HG03039 (cell line): ENCODE results near the gene TPSD1.
"Not testable (repeated sequence)": the region's sequence is repeated elsewhere in the genome, so short reads cannot be mapped to it uniquely, and the experiment has no call there.

ENCODE experiments used
- ATAC-seq: cut with Tn5 transposase; IDR thresholded peaks from one replicate; pipeline ENCODE4 v1.9.1; 2021; ENCODE audit warnings: mild to moderate bottlenecking, moderate library complexity; ENCODE audit not compliant: unreplicated experiment

Gene TPSD1

DNA sequence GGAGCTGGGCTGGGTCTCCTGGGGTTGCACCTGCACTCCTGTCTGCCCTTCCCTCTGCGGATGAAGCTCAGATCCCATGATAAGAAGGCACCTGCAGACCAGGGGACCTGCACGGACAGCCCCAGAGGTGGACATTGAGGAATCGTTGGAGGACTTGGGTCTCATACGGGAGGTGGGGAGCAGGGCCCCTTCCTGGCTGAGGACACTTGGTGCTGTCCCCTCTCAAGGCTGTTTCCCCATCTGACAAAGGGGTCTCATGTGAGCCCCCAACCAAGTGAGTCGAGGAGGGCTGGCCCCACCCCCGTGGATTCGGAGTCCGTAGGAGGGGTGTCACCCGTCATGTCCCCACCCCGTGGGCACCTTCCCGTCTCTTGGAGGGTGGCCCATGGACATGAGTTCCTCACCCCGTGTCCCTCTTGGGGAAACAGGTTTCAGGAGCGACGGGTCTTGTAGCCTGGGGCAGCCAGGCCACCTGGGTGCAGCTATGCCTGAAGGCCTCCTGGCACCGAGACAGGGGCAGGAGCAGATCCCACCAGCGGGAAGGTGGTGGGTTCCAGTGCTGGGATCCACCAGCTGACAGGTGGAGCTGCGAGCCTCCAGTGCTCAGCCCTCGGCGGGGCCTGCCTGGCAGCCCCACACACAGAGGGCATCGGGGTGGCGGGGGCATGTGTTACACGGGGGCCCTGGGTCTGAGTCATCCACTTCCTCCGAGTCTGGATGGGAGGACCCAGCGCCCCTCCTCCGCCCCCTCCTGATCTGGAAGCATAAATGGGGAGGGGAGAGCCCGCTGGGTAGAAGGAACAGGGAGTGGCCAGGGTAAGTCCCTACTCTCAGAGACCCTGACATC, at the start of gene TPSD1:
TPSD1 (plus strand) TSS at position 794 of the 847 bp plus-strand sequence. CDS start 212 bp downstream, outside the sequence.
- not testable (repeated sequence) for ATAC-seq

DNA sequence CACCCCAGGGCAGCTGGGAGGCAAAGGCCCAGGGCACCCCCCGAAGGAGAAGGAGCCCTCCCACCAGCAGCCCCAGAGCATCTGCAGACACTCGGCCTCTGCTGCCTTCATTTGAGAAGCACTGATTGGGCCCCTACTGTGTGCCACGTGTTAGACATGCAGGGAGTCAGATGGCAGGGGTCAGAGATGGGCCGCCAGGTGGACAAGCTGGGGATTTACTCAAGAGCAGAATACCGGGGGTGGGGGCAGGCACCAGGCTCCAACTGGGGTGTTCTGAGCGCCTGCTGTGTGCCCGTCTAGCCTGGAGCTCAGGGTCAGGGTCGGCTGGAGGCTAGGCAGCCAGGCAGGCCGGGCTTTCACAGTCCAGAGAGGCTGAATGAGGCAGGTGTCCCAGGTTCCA, 49.5 kb upstream of the TPSD1 start:
- ATAC-seq: no peak

DNA sequence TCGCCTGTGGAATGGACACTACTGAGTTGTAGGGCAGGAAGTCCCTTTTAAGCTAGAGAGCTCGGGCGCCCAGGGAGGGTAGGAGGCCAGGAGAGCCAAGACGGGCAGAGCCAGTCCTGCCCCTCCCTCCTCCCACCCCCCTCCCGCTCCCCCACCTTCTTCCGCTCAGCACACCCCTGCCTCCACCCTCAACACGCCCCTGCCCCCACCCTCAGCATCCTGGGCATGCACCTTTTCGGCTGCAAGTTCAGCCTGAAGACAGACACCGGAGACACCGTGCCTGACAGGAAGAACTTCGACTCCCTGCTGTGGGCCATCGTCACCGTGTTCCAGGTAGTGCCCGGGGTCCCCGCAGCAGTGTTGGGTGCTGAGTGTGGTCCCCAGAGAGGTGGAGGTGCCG, 49.1 kb upstream of the TPSD1 start:
- no peak for ATAC-seq

- no peak for ATAC-seq
Measured at GRCh38 chr16:1208239-1208830, 47.5 kb upstream of the TPSD1 start.

GRCh38 chr16:1209081-1209480, 46.8 kb upstream of the TPSD1 start:
- ATAC-seq: no peak

DNA sequence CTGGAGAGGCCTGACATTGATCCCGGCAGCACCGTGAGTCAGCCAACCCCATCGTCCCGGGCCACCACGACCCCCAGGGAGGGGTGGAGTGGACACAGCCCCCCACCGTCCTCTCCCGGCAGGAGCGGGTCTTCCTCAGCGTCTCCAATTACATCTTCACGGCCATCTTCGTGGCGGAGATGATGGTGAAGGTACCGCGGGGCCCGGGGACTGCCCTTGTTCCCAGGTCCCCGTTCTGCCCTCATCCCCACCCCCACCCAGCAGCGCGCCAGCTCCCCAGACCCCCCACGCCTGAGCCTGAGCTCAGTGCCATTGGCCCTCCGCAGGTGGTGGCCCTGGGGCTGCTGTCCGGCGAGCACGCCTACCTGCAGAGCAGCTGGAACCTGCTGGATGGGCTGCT, 45.4 kb upstream of the TPSD1 start:
- no peak for ATAC-seq

DNA sequence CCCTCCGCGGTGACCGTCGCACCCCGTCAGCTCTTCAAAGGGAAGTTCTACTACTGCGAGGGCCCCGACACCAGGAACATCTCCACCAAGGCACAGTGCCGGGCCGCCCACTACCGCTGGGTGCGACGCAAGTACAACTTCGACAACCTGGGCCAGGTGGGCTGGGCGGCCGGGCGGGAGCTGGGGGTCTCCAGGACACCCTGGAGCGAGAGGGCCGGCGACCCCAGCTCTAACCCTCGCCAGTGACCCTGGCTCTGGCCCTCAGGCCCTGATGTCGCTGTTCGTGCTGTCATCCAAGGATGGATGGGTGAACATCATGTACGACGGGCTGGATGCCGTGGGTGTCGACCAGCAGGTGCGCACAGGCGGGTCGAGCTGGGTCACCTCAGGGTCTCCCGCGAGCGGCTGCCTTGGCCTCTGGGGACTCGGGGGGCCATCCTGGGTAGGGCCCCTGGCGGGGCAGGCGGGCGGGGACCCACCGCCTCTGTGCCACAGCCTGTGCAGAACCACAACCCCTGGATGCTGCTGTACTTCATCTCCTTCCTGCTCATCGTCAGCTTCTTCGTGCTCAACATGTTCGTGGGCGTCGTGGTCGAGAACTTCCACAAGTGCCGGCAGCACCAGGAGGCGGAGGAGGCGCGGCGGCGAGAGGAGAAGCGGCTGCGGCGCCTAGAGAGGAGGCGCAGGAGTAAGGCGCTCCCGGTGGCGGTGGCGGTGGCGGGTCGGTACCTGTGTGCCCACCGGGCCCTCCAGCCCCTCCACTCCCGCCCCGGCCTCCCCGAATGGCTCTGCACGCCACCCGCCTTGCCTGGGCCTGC, 44.2 kb upstream of the TPSD1 start:
- no peak for ATAC-seq

DNA sequence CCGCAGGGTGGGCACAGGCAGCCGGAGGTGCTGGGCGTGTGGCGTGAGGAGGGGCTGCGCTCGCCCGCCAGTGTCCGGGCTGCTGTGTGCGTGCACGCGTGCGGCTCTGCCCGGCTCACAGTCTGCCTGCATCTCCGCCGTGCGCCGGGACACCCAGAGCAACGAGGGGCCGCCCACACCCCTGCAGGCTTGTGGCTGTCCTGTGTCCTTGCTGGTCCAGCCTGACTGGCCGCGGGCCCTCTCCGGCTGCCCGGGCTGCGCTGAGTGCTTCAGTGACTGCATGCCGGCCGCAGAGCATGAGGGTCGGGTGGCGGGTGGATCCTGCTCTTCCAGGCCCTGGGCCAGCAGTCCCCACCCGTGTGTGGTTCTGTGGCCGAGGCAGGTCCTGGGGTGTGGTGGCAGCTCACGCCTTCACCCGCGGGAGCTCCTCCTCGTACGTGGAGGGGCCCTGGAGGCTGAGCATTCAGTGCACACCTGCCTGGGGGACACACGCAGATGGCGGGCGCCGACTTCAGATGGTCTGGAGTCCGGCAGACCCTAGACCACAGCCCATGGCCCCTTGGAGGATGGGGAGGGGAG, 43.2 kb upstream of the TPSD1 start:
- no peak for ATAC-seq

- no peak for ATAC-seq
Measured at GRCh38 chr16:1213231-1213630, 42.6 kb upstream of the TPSD1 start.

GRCh38 chr16:1213796-1214372, 42.0 kb upstream of the TPSD1 start:
- no peak for ATAC-seq

GRCh38 chr16:1214719-1215118, 41.1 kb upstream of the TPSD1 start:
- ATAC-seq: no peak

GRCh38 chr16:1215574-1216295, 40.1 kb upstream of the TPSD1 start:
- no peak for ATAC-seq

DNA sequence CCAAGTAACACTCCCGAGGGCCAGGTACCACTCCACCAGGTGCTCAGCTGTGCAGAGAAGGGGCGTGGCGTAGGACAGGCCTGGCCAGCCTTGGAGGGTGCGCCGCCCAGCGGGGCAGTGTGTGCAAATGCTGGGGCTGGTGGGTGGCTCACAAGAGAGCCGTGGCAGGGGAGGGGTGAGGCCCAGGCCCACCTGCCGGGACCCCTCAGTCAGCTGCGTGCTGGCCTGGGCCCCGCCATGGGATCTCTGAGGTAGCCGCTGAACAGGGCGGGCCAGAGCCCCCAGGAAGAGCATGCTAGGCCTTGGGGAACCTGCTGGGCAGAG, 39.6 kb upstream of the TPSD1 start:
- ATAC-seq: no peak

- ATAC-seq: no peak
Measured at GRCh38 chr16:1216681-1217400, 39.0 kb upstream of the TPSD1 start.

DNA sequence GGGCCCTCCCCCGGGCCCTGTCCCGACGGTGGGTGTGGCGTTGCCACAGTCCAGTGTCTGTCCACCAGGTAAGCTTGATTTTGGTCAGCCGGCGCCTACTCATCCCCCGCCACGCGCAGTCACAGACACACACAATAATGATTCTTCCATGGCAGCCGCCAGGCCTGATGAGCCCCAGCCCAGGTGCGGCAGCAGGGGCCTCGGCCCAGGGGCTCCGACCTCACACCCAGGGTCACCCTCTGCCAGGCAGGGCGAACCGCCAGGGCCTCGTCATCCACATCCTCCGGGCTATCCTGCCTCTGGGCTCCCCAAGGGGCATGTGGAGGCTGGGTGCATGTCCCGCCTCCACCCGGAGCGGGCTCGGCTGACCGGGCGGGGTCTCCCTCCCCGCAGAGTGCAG, 38.3 kb upstream of the TPSD1 start:
- no peak for ATAC-seq

DNA sequence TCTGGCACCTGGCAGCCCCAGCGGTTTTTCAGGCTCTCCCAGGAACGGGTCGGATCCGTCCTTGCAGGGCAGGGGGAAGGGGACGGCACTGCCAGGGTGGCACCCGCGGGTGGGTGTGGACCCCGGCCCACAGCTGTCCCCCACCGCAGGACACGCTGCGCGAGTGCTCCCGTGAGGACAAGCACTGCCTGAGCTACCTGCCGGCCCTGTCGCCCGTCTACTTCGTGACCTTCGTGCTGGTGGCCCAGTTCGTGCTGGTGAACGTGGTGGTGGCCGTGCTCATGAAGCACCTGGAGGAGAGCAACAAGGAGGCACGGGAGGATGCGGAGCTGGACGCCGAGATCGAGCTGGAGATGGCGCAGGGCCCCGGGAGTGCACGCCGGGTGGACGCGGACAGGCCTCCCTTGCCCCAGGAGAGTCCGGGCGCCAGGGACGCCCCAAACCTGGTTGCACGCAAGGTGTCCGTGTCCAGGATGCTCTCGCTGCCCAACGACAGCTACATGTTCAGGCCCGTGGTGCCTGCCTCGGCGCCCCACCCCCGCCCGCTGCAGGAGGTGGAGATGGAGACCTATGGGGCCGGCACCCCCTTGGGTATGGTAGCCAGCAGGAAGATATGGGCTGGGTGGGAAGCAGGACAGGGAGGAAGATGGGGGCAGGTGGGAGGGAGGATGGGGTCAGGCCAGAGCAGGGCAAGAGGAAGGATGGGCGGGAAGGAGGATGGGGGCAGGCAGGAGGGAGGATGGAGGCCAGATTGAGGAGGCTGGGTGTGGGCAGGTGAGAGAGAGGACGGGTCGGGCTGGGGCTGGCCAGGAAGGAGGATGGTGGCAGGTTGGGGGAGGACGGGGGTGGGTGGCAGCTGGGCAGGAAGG, 37.6 kb upstream of the TPSD1 start:
- no peak for ATAC-seq

- ATAC-seq: no peak
Measured at GRCh38 chr16:1218930-1219611, 36.8 kb upstream of the TPSD1 start.

DNA sequence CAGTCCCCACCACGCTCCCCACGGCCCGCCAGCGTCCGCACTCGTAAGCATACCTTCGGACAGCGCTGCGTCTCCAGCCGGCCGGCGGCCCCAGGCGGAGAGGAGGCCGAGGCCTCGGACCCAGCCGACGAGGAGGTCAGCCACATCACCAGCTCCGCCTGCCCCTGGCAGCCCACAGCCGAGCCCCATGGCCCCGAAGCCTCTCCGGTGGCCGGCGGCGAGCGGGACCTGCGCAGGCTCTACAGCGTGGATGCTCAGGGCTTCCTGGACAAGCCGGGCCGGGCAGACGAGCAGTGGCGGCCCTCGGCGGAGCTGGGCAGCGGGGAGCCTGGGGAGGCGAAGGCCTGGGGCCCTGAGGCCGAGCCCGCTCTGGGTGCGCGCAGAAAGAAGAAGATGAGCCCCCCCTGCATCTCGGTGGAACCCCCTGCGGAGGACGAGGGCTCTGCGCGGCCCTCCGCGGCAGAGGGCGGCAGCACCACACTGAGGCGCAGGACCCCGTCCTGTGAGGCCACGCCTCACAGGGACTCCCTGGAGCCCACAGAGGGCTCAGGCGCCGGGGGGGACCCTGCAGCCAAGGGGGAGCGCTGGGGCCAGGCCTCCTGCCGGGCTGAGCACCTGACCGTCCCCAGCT, 35.7 kb upstream of the TPSD1 start:
- no peak for ATAC-seq
